K562 (cell line): ENCODE results near the gene ACYP2.

Experiments
- CEBPB ChIP-seq: fragments of 450-650 bp; IDR thresholded peaks from 2 replicates; pipeline ENCODE4 v1.6.1; 2016; ENCODE audit warnings: missing genetic modification characterization, missing compliant biosample characterization
- NFIC ChIP-seq: fragments of 450-650 bp; IDR thresholded peaks from 2 replicates; pipeline ENCODE4 v1.6.1; 2017; ENCODE audit warnings: mild to moderate bottlenecking, inconsistent platforms
- TF ChIP-seq, protein P1 (sequence below), 3 experiments: fragments of 200-800 bp in 1 of 3; fragments of 250-450 bp in 1 of 3; fragments of 450-650 bp in 1 of 3; sonication (Bioruptor Pico) in 1 of 3; sonication (Bioruptor generic) in 1 of 3; formaldehyde crosslinking in 1 of 3; IDR thresholded peaks; 2 replicates each; pipeline versions ENCODE4 v1.6.1 to v1.8.0; 2016 to 2022; ENCODE audit warnings: mild to moderate bottlenecking in 2 of 3, missing genetic modification characterization in 2 of 3, missing compliant biosample characterization in 1 of 3, moderate library complexity in 1 of 3
- TF ChIP-seq, protein P2 (sequence below): fragments of 450-650 bp; formaldehyde crosslinking; IDR thresholded peaks from 2 replicates; pipeline ENCODE4 v1.4.0; 2020; ENCODE audit warnings: mild to moderate bottlenecking, mixed read lengths
- TF ChIP-seq, protein P3 (sequence below), 3 experiments: IDR thresholded peaks in 2 of 3; conservative IDR thresholded peaks in 1 of 3; 2 replicates each; pipeline ENCODE4 v1.5.1; 2011 to 2012; ENCODE audit warnings: low read length in 3 of 3, mild to moderate bottlenecking in 3 of 3, control low read depth in 2 of 3, improper control_type of control experiment in 1 of 3, inconsistent platforms in 1 of 3, low read depth in 1 of 3, mixed read lengths in 1 of 3, moderate library complexity in 1 of 3; ENCODE audit not compliant: insufficient read depth in 2 of 3

DNA sequence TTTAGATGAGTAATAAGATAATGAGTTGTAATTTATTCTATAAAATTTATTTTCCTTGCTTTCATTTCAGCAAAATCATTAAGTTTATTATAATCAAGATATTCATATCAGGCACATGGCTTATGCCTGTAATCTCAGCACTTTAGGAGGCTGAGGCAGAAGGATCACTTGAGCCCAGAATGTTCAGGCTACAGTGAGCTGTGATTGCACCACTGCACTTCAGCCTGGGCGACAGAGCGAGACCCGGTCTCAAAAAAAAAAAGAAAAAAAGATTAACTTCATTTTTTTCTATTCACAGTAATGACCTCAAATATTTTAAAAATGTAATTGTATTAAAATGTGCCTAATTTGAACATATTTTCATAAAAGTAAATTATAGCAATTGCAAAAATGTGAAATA is 67.9 kb downstream of the ACYP2 start:
- no peak for TF ChIP-seq CEBPB (tag)
- TF ChIP-seq, protein P1, sequence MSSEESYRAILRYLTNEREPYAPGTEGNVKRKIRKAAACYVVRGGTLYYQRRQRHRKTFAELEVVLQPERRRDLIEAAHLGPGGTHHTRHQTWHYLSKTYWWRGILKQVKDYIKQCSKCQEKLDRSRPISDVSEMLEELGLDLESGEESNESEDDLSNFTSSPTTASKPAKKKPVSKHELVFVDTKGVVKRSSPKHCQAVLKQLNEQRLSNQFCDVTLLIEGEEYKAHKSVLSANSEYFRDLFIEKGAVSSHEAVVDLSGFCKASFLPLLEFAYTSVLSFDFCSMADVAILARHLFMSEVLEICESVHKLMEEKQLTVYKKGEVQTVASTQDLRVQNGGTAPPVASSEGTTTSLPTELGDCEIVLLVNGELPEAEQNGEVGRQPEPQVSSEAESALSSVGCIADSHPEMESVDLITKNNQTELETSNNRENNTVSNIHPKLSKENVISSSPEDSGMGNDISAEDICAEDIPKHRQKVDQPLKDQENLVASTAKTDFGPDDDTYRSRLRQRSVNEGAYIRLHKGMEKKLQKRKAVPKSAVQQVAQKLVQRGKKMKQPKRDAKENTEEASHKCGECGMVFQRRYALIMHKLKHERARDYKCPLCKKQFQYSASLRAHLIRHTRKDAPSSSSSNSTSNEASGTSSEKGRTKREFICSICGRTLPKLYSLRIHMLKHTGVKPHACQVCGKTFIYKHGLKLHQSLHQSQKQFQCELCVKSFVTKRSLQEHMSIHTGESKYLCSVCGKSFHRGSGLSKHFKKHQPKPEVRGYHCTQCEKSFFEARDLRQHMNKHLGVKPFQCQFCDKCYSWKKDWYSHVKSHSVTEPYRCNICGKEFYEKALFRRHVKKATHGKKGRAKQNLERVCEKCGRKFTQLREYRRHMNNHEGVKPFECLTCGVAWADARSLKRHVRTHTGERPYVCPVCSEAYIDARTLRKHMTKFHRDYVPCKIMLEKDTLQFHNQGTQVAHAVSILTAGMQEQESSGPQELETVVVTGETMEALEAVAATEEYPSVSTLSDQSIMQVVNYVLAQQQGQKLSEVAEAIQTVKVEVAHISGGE (CRISPR knock-in tag; IDR thresholded peaks at IDR 0.05), result no peak
- no peak for TF ChIP-seq NFIC
- TF ChIP-seq, protein P2, sequence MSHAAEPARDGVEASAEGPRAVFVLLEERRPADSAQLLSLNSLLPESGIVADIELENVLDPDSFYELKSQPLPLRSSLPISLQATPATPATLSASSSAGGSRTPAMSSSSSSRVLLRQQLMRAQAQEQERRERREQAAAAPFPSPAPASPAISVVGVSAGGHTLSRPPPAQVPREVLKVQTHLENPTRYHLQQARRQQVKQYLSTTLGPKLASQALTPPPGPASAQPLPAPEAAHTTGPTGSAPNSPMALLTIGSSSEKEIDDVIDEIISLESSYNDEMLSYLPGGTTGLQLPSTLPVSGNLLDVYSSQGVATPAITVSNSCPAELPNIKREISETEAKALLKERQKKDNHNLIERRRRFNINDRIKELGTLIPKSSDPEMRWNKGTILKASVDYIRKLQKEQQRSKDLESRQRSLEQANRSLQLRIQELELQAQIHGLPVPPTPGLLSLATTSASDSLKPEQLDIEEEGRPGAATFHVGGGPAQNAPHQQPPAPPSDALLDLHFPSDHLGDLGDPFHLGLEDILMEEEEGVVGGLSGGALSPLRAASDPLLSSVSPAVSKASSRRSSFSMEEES (CRISPR knock-in tag), result no peak
- TF ChIP-seq, protein P3, sequence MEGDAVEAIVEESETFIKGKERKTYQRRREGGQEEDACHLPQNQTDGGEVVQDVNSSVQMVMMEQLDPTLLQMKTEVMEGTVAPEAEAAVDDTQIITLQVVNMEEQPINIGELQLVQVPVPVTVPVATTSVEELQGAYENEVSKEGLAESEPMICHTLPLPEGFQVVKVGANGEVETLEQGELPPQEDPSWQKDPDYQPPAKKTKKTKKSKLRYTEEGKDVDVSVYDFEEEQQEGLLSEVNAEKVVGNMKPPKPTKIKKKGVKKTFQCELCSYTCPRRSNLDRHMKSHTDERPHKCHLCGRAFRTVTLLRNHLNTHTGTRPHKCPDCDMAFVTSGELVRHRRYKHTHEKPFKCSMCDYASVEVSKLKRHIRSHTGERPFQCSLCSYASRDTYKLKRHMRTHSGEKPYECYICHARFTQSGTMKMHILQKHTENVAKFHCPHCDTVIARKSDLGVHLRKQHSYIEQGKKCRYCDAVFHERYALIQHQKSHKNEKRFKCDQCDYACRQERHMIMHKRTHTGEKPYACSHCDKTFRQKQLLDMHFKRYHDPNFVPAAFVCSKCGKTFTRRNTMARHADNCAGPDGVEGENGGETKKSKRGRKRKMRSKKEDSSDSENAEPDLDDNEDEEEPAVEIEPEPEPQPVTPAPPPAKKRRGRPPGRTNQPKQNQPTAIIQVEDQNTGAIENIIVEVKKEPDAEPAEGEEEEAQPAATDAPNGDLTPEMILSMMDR (IDR thresholded peaks at IDR 0.05 in 2 of 3, conservative IDR thresholded peaks at IDR 0.05 in 1 of 3; ENCODE audit: insufficient read depth in 2 of 3, low read depth in 1 of 3, low read length in 3 of 3), result no peak
